SK-N-SH treated with all-trans-retinoic acid at 6 μM for 48 hours (cell line): ENCODE results near the gene RTL10.

ENCODE experiments used
- ATAC-seq: fragments of 200-7000 bp; cut with Tn5 transposase; 3 replicates; pipeline ENCODE4 v1.9.1; 2020; ENCODE audit warnings: mild to moderate bottlenecking, moderate library complexity
- ARNTL ChIP-seq: fragments of 450-650 bp; formaldehyde crosslinking; IDR thresholded peaks from 2 replicates; pipeline ENCODE4 v1.5.0; 2020; ENCODE audit warnings: low read depth, mild to moderate bottlenecking, moderate library complexity, borderline replicate concordance
- BACH2 ChIP-seq: fragments of 250-450 bp; sonication (Bioruptor Pico); IDR thresholded peaks from 2 replicates; pipeline ENCODE4 v1.9.0; 2021; ENCODE audit warnings: mild to moderate bottlenecking, borderline replicate concordance
- CREB5 ChIP-seq: fragments of 250-450 bp; sonication (Bioruptor Pico); IDR thresholded peaks from 2 replicates; pipeline ENCODE4 v1.5.1; 2020; ENCODE audit warnings: low read depth, mild to moderate bottlenecking, moderate library complexity
- CSDC2 ChIP-seq: fragments of 250-450 bp; sonication (Bioruptor Pico); IDR thresholded peaks from 2 replicates; pipeline ENCODE4 v1.5.0; 2020; ENCODE audit warnings: mild to moderate bottlenecking, moderate library complexity
- GLIS3 ChIP-seq: fragments of 250-450 bp; sonication (Bioruptor Pico); IDR thresholded peaks from 2 replicates; pipeline ENCODE4 v1.5.0; 2020; ENCODE audit warnings: mild to moderate bottlenecking, moderate library complexity
- ISL1 ChIP-seq: fragments of 250-450 bp; sonication (Bioruptor Pico); IDR thresholded peaks from 2 replicates; pipeline ENCODE4 v2.1.2; 2022; ENCODE audit warnings: mild to moderate bottlenecking, moderate library complexity
- OSR1 ChIP-seq: fragments of 250-450 bp; sonication (Bioruptor Pico); IDR thresholded peaks from 2 replicates; pipeline ENCODE4 v1.8.0; 2022; ENCODE audit warnings: moderate library complexity, mild to moderate bottlenecking, inconsistent platforms
- POU6F1 ChIP-seq: fragments of 250-450 bp; sonication (Bioruptor Pico); IDR thresholded peaks from 2 replicates; pipeline ENCODE4 v1.8.0; 2021; ENCODE audit warnings: low read depth, mild to moderate bottlenecking, moderate library complexity, borderline replicate concordance
- RARB ChIP-seq: fragments of 250-450 bp; sonication (Bioruptor Pico); IDR thresholded peaks from 2 replicates; pipeline ENCODE4 v1.8.0; 2021; ENCODE audit warnings: mild to moderate bottlenecking, moderate library complexity
- SNAI2 ChIP-seq: fragments of 250-450 bp; sonication (Bioruptor Pico); IDR thresholded peaks from 2 replicates; pipeline ENCODE4 v1.5.0; 2020; ENCODE audit warnings: mild to moderate bottlenecking, moderate library complexity
- TCF4 ChIP-seq: fragments of 250-450 bp; sonication (Bioruptor Pico); IDR thresholded peaks from 2 replicates; pipeline ENCODE4 v1.8.0; 2021; ENCODE audit warnings: mild to moderate bottlenecking, moderate library complexity, borderline replicate concordance
- TOX ChIP-seq: fragments of 250-450 bp; sonication (Bioruptor Pico); IDR thresholded peaks from 2 replicates; pipeline ENCODE4 v1.8.0; 2021; ENCODE audit warnings: mild to moderate bottlenecking, moderate library complexity, borderline replicate concordance
- TSHZ2 ChIP-seq: fragments of 250-450 bp; sonication (Bioruptor Pico); IDR thresholded peaks from 2 replicates; pipeline ENCODE4 v1.5.0; 2020; ENCODE audit warnings: mild to moderate bottlenecking, moderate library complexity
- ZC3H10 ChIP-seq: fragments of 250-450 bp; sonication (Bioruptor Pico); IDR thresholded peaks from 2 replicates; pipeline ENCODE4 v1.5.1; 2021; ENCODE audit warnings: mild to moderate bottlenecking, moderate library complexity
- ZFP3 ChIP-seq: fragments of 250-450 bp; sonication (Bioruptor Pico); IDR thresholded peaks from 2 replicates; pipeline ENCODE4 v1.5.0; 2020; ENCODE audit warnings: mild to moderate bottlenecking, moderate library complexity
- ZFP30 ChIP-seq: fragments of 450-650 bp; formaldehyde crosslinking; IDR thresholded peaks from 2 replicates; pipeline ENCODE4 v1.5.0; 2022; ENCODE audit warnings: mild to moderate bottlenecking, moderate library complexity
- ZNF565 ChIP-seq: fragments of 450-650 bp; formaldehyde crosslinking; conservative IDR thresholded peaks from 2 replicates; pipeline ENCODE4 v1.5.0; 2020; ENCODE audit warnings: low read depth, mild to moderate bottlenecking, moderate library complexity
- ZNF8 ChIP-seq: fragments of 450-650 bp; formaldehyde crosslinking; IDR thresholded peaks from 2 replicates; pipeline ENCODE4 v1.5.0; 2020; ENCODE audit warnings: mild to moderate bottlenecking, moderate library complexity
- TF ChIP-seq, protein P1 (sequence below): fragments of 250-450 bp; sonication (Bioruptor Pico); IDR thresholded peaks from 2 replicates; pipeline ENCODE4 v1.8.0; 2020; ENCODE audit warnings: mild to moderate bottlenecking, moderate library complexity, borderline replicate concordance

Gene RTL10

GRCh38 chr22:19874307-19875060 is 19.8 kb upstream of the RTL10 start:
- no peak; the same call in 2 of the 3 replicates for ATAC-seq

GRCh38 chr22:19873960-19874306 is 19.3 kb upstream of the RTL10 start:
- ATAC-seq: no peak
- TF ChIP-seq POU6F1 (CRISPR knock-in tag) (no peak), ARNTL (CRISPR knock-in tag) (no peak), ZFP30 (CRISPR knock-in tag) (no peak), ZNF8 (CRISPR knock-in tag) (no peak), ZFP3 (no peak)

More at GRCh38 chr22:19874307-19875060, 19.8 kb upstream of the RTL10 start:
- no peak for TF ChIP-seq TSHZ2 (CRISPR knock-in tag)
- no peak for TF ChIP-seq RARB (CRISPR knock-in tag)
- no peak for TF ChIP-seq ARNTL (CRISPR knock-in tag)
- no peak for TF ChIP-seq ISL1 (CRISPR knock-in tag)
- no peak for TF ChIP-seq TCF4 (CRISPR knock-in tag)
- TF ChIP-seq GLIS3: no peak
- TF ChIP-seq BACH2 (CRISPR knock-in tag): no peak
- no peak for TF ChIP-seq TOX (CRISPR knock-in tag)
- TF ChIP-seq OSR1: no peak
- TF ChIP-seq ZFP3: no peak
- TF ChIP-seq CSDC2 (CRISPR knock-in tag): no peak
- no peak for TF ChIP-seq ZNF565 (CRISPR knock-in tag)
- no peak for TF ChIP-seq ZC3H10
- TF ChIP-seq SNAI2: no peak

- ATAC-seq: no peak
- TF ChIP-seq TOX (CRISPR knock-in tag) (no peak), ZFP3 (no peak), POU6F1 (CRISPR knock-in tag) (no peak), ISL1 (CRISPR knock-in tag) (no peak), CREB5 (CRISPR knock-in tag) (no peak), ZC3H10 (no peak), ZFP30 (CRISPR knock-in tag) (no peak), ZNF8 (CRISPR knock-in tag) (no peak), ARNTL (CRISPR knock-in tag) (no peak), BACH2 (CRISPR knock-in tag) (no peak), SNAI2 (no peak), TCF4 (CRISPR knock-in tag) (no peak), ZNF565 (CRISPR knock-in tag) (no peak), CSDC2 (CRISPR knock-in tag) (no peak), GLIS3 (no peak), TSHZ2 (CRISPR knock-in tag) (no peak)
- TF ChIP-seq, protein P1, sequence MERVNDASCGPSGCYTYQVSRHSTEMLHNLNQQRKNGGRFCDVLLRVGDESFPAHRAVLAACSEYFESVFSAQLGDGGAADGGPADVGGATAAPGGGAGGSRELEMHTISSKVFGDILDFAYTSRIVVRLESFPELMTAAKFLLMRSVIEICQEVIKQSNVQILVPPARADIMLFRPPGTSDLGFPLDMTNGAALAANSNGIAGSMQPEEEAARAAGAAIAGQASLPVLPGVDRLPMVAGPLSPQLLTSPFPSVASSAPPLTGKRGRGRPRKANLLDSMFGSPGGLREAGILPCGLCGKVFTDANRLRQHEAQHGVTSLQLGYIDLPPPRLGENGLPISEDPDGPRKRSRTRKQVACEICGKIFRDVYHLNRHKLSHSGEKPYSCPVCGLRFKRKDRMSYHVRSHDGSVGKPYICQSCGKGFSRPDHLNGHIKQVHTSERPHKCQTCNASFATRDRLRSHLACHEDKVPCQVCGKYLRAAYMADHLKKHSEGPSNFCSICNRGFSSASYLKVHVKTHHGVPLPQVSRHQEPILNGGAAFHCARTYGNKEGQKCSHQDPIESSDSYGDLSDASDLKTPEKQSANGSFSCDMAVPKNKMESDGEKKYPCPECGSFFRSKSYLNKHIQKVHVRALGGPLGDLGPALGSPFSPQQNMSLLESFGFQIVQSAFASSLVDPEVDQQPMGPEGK (CRISPR knock-in tag): no peak
These were observed 18.7 kb upstream of the RTL10 start for GRCh38 chr22:19873138-19873959.
